HK-2 (cell line): ENCODE results near the gene TENM4.
"Not testable (repeated sequence)": the region's sequence is repeated elsewhere in the genome, so short reads cannot be mapped to it uniquely, and the experiment has no call there.

ENCODE experiments used
- DNase-seq: peaks from one replicate; pipeline ENCODE4 v3.0.0-alpha.2; 2018; ENCODE audit not compliant: unreplicated experiment

Gene TENM4

DNA sequence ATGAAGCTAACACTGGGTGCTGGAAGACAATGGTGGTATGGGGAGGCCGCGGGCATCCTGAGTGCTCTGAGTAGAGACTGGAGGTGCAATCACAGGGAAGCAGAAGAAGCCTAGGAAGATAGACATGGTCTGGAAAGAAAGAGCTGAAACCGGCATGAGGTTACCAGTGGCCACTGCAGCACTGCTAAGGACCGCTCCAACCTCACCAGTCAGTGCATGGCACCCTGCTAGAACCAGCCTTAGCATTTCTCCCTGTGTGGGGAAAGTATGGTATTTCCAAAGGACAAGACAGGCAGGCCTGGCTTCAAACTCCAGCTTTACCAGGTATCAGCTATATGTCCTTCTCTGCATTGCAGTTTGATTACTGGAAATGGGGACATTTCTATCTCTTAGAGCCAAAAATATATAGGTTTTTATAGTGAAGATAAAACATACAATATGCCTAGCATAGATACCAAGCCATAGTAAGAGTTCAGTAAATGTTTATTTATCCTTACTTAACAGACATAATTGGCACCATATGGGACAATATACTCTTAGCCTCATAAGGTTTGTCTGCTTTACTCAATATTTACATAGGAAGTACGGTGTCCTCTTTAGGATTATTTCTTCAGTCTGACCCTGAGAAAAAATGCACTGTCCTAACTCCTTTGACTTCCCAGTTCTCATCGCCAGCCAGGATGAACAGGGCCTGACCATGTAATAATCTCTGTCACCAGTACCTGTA, 231.1 kb downstream of the TENM4 start:
- no peak for DNase-seq

DNA sequence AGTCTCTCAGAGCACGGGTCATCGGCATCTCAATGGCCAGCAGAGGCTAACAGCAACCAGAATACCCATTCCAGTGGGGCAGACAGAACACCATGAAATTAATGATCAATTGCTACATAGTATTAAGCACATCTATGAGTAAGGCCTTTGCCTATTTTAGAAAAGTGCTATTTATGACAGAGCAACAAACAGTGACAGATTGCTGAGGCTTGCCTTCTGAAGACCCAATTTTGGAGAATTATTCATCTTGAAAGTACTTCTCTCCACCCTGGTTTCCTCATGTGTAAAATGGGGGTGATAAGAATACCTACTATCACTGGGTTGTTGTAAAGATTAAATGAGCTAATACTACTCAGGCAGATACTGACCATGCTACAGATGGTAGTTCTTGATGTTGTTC, 232.7 kb downstream of the TENM4 start:
- no peak for DNase-seq

DNA sequence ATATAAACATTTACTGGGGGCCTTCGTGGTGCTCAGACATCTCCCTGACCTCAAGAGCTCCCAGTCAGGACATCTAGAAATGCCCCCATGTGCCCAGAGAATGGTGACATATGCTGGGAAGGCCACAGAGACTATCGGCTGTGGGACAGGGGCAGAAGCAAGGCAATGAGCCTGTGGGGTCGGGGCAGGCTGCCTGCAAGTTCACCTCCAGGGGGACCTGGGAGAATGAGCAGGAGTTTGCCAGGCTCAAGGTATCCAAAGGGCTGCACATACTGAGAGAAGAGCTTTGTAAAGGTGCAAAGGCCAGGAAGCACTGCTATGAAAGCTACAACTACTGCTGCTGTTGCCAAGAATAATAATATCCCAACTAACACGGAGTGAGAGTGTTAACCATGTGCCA, 233.9 kb downstream of the TENM4 start:
- DNase-seq = no peak

DNA sequence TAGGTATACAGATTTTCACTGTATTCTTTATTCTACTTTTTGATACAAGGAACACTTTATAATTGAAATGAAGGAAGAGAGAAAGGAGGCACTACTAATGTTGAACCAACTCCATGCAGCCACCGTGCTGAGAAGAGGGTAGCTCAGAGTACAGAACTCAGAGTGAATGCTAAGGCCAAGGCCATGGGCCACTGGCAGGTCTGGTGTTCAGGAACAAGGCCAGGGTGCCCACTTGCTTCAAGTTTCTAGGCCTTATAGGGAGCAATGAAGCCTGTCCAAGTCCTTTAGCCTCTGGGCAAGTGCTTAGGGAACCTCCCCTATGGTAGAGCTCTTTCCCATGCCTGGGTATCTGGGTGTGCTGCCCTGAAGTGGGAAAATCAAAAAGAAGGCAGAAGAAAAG, 235.0 kb downstream of the TENM4 start:
- no peak for DNase-seq

DNA sequence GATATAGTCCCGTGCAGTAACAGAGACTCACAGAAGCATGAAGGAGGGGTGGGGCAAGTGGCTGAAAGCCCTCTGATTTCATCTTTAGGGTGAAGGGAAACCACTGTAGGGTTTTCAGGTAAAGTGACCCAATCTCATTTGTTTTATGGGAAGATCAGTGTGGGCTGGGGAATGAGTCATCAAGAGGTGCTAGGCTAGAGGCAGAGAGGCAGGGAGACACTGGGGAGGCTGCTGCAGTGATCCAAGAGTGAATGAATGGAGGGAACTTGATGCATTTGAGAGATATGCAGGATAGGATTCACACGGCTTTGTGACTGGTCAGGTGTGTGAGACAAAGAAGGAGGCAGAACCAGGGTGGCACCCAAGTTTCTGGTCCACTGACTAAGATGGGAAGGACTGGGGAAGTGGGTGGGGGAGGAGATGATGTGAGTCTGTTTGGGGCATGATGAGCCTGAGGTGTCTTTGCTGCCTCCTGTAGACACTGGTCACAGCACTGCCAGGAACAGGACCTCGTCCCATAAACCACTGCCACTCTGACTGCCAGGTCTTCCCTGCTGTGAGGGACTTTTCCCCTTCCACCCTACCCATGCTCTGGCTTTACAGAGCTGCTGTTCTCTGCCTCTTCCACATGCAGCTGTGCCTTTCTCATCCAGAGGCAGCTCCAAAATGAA, 239.0 kb downstream of the TENM4 start:
- DNase-seq = no peak

DNA sequence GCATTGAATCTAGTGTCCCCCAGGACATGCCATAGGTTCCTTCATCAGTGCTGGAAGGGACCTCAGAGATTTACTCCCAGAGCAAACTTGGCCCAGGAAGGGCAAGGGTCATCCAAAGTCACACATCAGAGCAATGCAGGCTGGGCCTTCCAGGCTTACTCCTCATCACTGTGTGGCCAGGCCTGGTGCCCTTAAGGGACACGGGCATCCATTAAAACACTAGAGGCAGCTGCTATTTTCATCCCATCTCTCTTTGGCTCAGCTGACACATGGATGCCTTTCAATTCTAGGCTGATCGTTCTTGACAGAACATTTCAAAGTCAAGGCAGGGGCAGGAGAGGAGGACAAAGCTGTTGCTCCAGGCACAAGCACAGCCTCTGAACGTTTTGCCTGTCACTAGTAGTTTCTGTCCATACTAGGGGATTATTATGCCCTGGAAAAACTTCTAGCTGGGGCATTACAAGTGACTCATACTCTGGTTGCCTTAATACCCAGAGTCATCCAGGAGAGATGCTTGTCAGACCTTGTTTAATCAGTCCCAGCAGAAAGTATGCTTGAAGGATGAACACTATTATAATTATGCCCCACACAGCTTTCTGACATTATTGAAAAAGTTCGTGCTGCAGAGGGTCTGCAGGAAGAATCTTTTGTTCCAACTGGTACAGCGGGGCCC, 240.3 kb downstream of the TENM4 start:
- DNase-seq = no peak

DNA sequence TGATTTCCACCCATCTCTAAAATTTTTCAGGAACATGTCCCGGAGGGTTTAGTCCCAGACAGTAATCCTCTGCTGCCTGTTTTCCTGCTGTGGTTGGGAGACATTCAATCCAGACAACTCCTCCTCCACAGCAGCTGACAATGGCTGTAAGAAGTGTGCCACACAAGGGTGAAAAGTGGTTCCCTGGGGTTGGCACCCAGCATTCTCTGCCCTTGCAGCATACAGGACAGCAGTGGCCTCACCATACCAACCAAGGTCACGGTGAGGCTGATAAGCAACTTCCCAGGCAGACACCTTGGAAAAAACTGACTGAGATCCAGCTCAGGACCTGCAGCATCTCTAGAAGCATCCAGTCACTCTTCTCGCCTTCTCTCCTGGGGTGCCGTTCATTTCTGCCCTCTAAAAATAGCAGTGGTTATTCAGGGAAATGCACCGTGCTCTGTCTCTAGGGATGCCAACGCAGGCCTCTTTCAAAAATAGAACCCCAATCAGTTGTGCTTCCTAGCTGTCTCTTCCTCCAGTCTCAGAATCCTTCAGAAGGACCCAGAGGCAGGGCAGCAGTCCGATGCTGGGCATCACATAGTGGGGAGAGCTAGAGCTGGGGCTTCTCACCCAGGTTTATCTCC, 241.0 kb downstream of the TENM4 start:
- DNase-seq = no peak

DNA sequence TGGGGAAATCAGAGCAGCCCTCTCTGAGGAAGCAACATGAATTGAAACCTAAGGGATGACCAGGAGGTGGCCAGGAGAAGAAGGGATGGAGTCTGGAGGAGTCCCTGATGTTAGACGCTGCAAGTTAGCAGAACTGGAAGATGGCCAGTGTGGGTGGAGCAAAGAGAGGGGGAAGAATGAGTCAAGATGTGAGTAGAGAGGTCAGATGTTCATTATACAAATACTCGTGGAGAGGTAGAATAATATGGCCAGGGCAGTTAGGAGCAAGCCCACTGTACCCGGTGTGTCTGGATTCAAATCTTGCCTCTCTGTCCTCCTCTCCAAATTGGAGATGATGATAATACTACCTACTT, 242.0 kb downstream of the TENM4 start:
- no peak for DNase-seq

DNA sequence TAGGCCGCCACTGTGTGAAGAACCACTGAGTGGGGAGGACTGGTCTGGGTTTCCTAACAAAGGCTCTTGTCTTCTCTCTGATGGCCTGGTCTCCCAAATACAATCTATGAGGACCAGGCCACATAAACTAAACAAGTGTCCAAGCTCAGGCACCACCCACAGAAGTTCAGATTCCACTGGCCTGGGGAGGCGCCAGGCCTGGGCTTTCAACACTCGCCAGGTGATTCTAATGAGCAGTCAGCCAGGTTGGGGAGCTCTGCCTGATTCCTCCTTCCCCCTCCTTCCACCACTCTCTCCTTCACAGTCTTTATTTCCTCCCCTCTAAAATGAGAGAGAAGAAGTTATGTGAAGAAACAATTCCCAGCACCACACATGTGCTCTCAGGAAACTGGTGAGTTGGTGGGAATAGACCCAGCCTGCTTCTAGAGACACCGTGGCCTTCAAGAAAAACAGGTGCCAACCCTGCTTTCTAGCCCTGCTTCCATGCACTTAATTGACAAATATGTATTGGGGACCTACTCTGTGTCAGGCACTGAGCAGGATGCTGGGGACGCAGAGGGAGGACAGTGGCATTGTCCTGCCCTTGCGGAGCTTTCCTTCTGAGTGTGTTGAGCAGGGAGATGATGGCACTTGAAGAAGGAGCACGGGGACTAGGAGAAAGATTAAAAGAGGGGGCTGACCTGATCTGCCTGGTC, 242.5 kb downstream of the TENM4 start:
- no peak for DNase-seq

DNA sequence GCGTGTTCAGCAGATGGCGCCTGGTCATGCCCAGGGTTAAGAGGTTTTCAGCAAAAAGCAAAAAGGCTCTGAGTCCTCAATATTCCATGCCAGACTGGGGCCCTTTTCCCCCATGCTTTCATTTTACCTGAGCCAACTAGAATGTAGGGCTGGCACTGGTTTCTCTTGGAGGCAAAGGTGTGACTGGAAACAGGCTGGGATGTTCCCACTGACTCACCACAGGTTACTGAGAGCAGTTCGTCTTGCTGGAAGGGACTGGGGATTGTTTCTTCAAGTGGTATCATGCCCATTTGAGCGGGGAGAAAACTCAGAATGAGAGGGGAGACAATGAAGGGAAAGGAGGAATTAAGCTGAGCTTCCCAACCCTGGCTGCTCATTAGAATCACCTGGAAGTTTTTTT, 243.9 kb downstream of the TENM4 start:
- no peak for DNase-seq

DNA sequence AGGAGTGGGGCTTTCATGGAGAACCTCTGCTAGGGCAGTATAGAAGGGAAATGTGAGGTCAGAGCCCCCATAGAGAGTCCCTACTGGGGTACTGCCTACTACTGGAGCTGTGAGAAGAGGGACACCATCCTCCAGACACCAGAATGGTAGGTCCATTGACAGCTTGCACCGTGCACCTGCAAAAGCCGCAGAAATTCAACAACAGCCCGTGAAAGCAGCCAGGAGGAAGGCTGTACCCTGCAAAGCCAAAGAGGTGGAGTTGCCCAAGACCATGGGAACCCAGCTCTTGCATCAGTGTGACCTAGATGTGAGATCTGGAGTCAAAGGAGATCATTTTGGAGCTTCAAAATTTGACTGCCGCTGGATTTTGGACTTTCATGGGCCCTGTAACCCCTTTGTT, 245.6 kb downstream of the TENM4 start:
- DNase-seq = no peak

DNA sequence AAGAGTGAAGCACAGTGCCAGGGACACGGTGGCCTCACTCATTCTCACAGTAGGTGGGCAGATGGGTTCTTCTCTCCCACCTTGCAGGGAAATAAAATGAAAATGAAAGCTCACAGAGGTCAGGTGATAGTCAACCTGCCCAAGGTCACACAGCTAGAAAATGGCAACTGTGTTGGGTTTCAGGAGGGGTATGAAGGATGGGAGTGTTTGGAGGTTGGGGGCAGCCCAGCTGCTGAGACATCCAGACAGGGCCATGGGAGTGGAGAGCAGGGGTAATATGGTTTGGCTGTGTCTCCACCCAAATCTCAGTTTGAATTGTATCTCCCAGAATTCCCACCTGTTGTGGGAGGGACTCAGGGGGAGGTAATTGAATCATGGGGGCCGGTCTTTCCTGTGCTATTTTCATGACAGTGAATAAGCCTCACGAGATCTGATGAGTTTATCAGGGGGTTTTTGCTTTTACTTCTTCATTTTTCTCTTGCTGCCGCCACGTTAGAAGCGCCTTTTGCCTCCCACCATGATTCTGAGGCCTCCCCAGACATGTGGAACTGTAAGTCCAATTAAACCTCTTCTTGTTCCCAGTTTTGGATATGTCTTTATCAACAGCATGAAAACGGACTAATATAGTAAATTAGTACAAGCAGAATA, 247.0 kb downstream of the TENM4 start:
- DNase-seq = no peak

DNA sequence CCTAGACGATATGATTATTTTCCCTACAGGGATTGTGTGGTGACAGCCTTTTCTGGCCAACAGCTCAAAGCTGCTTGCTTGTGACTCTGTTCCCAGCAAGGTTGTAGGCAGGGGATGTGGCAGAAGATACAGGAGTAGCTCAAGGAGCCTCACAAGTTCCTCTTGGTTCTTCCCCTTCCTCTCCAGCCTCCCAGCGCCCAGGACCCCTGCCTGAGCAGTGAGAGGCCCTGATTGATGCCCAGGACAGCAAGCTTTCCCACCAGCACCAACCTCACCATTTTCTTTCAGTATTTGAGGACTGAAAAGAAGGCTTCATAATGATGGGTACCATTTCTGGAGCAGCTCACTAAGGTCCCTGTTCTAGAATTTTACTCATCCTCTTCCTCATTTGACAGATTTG, 248.0 kb downstream of the TENM4 start:
- DNase-seq = no peak

DNA sequence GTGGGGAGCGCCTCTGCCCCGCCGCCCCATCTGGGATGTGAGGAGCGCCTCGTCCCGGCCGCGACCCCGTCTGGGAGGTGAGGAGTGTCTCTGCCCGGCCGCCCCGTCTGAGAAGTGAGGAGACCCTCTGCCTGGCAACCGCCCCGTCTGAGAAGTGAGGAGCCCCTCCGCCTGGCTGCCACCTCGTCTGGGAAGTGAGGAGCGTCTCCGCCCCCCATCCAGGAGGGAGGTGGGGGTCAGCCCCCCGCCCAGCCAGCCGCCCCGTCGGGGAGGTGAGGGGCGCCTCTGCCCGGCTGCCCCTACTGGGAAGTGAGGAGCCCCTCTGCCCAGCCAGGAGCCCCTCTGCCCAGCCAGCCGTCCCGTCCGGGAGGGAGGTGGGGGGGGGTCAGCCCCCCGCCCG, 249.1 kb downstream of the TENM4 start:
- not testable (repeated sequence) for DNase-seq

DNA sequence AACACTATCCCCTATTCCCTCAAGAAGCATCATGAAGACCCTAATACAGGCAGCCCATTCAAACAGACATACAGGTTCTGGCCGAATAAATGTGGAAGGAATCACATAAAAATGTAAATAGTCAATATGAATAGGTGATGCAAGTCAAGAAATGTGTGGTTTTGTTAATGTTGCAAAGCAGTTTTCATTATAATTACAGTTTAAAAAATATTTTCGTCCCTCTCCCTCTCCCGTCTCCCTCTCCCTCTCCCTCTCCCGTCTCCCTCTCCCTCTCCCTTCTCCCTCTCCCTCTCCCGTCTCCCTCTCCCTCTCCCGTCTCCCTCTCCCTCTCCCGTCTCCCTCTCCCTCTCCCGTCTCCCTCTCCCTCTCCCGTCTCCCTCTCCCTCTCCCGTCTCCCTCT, 250.3 kb downstream of the TENM4 start:
- DNase-seq = not testable (repeated sequence)

DNA sequence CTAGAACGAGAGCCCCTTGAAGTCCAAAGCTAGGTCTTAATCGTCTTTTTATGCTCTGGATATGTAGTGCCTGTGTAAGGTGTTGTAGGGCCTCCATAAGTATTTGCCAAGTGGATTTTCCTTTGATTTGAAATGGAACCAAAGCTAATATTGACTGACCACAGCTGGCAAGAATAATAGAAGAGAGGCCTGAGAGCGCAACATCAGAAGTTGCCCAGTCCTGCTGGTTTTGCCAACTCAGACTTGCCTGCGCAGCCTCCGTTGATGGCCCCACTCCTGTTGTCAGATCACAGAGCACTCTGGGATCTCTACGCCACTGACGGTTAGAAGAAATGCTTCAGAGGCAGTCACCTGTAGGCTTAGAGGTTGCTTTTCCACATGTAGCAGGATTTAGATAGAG, 251.2 kb downstream of the TENM4 start:
- no peak for DNase-seq

DNA sequence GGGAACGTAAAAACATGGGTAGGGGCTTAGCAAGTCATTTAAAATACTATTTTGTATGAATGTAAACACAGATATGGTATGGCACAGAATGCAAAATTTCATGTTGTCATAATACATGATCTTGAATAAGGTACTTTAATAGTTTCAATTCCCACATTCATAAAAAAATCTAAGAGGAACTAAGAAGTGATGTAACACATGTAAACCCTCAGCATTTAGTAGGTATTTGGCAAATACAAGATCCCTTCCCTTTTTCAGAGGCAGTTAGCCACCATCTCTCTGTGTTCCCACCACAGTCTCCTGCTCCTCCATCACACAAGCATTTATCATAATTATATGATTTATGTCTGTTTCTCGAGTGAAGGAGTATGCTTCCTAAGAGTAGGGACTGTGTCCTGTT, 251.8 kb downstream of the TENM4 start:
- DNase-seq = no peak

DNA sequence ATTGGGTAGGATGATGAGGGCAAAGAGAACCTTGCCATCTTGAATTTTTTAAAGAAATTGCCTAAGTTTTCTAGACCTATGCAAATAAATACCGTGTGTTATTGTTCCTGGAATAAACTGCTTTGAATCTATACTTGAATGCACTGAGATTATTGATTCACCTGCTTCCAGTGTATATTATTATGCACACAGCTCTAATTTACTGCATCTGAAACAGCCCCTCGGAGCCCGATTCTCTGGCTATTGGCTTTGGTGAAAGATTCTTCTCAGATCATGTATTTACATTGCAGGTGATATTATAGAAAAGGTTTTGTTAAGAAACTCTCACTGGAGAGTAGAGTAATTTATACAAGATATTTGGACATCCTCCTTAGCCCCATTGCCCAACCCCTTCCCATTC, 254.2 kb downstream of the TENM4 start:
- DNase-seq = no peak

DNA sequence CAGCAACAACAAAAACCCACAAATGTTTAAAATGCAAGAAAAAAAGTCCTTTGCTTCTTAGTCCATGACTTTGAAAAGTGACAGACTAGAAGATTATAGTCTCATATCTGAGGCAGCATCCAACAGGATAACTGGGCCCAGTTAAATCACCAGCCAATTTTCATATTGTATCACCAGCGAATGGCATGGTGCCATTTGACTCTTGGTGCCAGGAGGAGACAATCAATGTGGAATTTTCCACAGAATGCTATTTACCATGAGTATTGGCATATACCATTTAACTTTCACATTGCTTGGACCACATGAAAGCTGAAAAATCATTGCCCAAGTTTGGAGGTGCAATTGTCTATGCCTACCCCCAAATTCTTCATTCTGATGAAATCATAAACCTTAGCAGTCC, 255.5 kb downstream of the TENM4 start:
- DNase-seq = no peak

DNA sequence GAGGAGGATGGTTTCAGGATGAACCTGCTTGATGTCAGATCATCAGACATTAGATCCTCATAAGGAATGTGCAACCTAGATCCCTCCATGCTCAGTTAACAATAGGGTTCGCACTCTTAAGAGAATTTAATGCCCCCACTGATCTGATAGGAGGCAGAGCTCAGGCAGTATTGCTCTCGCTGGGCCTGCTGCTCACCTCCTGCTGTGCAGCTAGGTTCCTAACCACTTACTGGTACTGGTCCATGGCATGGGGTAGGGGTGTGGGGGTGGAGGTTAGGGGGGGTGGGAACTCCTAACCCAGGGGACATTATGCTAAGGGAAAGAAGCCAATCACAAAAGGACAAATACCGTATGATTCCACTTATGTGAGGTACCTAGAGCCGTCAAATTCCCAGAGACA, 256.5 kb downstream of the TENM4 start:
- no peak for DNase-seq

DNA sequence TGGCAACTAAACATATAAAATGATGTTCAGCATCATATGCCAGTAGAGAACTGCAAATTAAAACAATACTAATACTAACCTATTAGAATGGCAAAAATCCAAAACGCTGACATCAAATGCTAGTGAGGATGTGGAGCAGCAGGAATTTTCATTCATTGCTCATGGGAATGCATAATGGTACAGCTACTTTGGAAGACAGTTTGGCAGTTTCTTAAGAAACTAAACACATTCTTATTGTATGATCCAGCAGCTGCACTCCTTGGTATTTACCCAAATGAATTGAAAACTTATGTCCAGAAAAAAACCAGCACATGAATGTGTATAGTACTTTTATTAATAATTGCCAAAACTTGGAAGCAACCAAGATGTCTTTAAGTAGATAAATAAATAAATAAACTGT, 258.0 kb downstream of the TENM4 start:
- DNase-seq = no peak

DNA sequence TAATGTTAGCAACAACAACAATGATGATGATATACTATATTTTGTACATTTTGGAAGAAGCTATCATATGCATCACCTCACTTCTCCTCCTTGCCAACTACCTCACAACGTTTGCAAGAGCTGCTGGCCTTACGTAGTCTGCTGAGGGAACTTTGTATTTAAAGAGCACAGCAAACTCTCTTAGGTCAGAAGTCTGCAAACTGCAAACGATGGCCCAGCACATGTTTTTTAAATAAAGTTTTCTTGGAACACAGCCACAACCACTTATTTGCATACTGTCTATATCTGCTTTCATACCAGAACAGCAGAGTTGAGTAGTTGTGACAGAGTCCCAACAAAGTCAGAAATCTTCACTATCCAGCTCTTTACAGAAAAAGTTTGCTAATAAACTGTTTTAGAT, 261.7 kb downstream of the TENM4 start:
- DNase-seq = no peak
